ENCODE measurements around the gene SPACA7.

The SPACA7 gene

GRCh38 chr13:112376050-112376681 is at the start of gene SPACA7:
SPACA7 (plus strand) TSS chr13:112376355; CDS start chr13:112376386, 31 bp downstream.
- no peak for DNase-seq

GRCh38 chr13:112326821-112327370 is 49.3 kb upstream of the SPACA7 start:
- DNase-seq: no peak

DNA sequence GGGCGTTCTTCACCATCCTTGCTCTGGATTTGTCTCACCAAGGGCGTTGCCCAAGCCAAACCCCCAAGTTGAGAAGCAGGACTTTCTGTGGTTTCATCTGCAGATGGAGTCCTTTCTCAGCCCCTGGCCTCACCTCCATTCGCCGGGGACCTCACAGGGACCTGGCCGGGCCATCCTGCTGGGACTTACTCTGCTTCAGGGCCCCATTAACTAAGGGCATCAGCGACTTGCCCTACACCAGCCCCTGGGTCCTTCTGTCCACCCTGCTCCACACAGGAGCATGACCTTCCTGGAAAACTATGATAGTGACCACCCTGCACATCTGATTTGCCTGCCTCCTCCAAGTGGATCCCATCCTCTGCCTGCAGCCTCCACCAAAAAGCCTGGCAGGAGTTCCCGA is 47.2 kb upstream of the SPACA7 start:
- DNase-seq: no peak

DNA sequence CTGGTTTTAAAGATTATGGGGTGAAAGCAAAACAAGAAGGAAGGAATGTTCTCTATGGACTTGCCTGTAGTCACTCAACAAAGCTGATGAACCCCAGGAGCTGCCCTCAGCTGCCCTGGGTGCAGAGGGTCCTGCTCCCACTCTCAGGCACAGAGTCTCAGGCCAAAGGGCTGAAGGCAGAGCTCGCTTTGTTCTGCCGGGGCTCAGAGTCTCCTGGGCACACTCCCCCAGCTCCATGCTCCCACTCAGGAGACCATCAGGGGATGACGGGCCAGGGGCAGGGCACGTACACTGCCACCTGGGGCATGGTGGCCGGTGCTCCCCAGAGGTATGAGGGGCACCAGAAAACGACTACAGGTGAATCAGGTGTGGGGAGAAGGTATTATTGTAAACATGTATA is 46.8 kb upstream of the SPACA7 start:
- no peak for DNase-seq

- DNase-seq: no peak
Measured at GRCh38 chr13:112330066-112330465, 46.1 kb upstream of the SPACA7 start.

GRCh38 chr13:112330479-112331381 is 45.4 kb upstream of the SPACA7 start:
- DNase-seq: no peak

DNA sequence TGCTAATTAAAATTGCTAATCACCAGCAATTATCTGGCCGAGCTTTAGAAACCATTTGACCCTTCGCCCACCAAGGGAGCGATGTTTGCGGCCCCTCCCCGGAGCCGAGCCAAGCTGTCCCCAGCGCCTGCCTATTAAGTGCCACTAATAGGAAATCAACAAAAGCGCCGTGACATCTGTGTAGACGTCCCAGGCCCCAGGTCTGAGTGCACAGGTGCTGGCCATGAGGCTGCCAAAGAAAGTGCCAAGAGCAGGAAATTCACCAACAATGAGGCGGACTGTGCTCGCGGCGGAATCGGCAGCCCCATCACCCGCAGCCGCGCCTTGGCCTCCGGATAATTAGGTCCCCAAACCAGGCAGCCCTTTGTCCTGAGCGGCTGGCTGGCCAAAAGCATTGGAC is 44.5 kb upstream of the SPACA7 start:
- no peak for DNase-seq

DNA sequence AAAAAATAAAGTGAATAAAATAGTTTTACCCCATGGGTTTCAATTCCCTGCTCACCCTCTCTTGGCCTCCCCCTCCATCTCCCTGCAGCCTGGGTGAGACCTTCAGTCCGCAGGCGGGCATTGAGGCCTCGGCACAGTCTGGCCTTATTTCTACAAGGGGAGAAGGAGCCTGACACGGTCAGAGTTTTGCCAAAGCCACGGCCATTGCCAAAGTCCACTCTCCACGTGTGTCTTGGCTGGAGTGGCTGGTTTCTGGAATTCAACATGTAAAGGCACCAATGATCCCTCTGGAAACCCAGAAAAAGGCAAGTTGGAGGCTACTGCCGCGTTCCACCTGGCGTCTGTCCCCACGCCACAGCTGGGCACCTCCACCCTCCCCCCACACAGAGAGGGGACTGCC is 43.4 kb upstream of the SPACA7 start:
- DNase-seq: no peak

DNA sequence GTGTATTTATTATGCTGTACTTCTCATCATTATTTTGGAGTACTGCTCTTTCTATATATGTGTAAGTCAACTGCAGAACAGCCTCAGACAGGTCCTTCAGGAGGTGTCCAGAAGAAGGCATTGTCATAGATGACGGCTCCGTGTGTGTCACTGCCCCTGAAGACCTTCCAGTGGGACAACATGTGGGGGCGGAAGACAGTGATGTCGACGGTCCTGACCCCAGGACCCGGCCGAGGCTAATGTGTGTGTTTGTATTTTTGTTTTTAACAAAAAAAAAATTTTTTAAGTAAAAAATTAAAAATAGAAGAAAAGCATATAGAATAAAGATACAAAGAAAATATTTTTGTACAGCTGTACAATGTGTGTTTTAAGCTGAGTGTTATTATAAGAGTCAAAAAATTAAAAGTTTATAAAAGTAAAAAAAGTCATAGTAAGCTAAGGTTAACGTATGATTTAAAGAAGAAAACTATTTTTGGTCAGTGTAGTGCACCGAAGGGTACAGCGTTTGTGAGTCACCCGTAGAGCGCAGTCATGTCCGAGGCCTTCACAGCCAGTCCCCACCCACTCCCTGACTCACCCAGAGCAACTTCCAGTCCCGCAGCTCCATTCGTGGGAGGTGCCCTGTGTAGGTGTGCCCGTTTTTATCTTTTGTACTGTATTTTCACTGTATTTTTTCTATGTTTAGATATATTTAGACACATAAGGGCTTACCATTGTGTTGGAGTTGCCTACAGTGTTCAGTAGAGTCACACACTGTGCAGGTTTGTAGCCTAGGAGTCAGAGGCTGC is 42.2 kb upstream of the SPACA7 start:
- no peak for DNase-seq

DNA sequence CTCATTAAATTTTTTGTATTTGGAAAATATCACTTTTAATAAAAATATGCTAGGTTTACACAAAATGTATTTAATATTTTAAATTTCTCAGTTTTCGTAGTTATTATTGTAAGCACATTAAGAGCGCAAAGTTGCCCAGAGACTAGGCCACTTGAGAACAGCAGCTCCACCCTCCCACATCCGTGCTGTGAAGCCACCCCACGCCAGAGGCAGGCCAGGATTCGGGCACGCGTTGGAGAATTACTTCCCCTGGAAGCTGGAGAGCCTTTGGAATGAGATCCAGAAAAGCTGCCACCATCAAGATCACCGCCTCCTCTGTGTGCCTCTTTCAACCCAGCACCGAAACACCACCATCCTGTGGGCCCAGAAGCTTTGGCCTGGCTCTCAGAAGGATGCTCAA is 41.0 kb upstream of the SPACA7 start:
- no peak for DNase-seq

DNA sequence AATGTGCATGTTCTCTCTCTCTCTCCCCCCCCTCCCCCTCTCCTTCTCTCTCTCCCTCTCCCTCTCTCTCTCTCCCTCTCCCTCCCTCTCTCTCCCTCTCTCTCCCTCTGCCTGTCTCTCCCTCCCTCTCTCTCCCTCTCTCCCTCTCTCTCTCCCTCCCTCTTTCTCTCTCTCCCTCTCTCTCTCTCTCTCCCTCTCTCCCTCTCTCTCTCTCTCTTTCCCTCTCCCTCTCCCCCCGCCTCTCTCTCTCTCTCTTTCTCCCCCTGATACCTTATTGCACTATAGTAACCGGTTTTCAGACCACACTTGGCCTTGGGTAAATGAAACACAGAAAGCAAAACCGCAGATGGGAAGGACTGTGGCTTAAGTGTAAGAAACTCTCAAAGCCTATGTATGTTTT is 34.7 kb upstream of the SPACA7 start:
- DNase-seq: no peak

- no peak for DNase-seq
Measured at GRCh38 chr13:112341976-112342735, 34.0 kb upstream of the SPACA7 start.

DNA sequence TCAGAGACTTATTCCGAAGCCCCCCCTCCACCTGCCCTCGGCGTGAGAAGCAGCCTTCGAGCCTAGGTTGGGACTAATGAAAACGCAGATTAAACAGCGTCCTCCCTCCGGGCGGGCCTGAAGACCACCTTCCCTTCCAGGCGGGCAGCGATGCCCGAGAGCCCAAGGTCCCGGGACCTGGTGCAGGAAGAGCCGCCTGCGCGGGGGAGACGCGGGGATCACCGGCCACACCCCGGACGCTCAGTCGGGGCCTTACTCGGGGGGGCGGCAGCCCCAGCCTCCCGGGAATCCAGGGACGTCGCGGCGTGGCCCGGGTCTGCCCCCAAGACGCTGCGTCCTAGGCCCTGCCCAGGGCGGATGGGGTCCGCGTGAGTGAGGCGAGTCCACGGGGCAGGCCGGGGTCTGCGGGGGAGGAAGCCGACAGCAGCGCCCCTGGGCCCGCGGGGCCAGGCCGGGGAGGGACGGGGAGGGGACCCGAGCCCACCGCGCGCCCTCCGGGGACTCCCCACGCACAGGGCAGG is 33.3 kb upstream of the SPACA7 start:
- DNase-seq: no peak

DNA sequence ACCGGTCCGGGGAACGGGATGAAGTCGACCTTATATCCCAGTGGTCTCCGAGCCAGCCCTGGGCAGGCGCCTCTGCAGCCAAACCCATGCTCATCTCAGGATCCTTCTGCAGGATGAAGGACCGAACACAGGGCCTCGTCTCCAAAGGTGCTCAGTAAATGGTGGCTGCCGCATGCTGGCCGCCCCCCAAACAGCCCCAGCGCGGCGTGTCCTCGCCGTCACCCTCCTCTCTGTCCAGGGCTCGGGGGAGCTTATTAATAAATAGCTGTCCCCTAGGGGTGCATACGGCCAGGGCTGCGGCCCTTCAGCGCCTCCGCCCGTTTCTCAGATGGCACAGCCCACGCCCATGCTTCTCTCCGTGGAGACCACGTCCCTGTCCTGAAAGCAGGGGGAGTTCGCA is 32.6 kb upstream of the SPACA7 start:
- no peak for DNase-seq

GRCh38 chr13:112345826-112346172 is 30.4 kb upstream of the SPACA7 start:
- DNase-seq: no peak

DNA sequence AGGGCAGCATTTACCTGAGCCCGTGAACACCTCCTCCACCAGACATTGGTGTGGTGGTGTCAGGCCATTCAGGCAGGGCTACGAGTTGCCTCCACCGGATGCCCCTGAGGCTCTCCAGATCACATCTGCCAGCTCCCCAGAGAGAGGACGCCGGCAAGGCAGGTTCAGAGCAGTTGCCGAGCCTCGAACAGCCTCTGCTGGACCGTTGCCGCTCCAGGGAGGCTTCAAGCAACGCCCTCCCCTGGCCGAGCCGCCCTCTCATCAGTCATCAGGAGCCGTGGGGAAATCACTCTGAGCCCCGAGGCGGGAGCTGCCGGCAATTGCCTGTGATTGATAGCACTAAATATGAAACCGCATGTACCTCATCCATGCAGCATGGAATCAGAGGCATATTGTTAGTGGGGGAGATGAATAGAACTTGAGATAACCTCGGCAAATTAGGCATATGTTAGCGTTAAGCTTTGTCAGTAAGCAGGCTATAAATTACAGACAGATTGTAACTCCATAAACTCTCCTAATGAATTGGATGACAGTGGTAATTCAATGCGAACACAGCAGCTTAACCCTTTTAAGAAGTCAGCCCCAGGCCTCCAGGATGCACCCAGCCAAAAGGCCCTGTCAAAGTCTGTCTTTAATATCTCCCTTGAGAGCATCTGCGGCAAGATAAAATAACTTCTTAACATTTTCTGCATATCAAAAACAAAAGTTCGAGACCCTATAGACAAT is 29.8 kb upstream of the SPACA7 start:
- DNase-seq: peak; percentile 75

- no peak for DNase-seq
Measured at GRCh38 chr13:112346899-112347229, 29.3 kb upstream of the SPACA7 start.

DNA sequence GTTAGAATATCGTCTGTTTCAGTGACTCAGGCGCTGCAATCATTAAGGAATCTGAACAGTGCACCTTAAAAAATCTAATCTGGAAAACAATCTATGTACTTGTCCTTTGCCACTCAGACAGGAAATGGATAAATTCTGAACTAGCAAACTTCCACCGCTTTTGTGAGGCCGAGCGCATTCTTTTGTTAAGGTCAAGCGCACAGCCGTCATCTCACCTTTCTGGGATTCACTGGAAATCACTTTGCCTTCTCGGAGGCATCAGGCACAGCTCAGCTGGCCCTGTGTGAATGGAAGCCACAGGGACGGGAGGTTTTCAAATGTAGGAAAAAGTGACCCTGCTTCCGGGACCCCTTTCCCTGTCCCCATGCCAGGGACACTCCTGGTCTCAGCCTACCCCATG is 28.2 kb upstream of the SPACA7 start:
- DNase-seq: no peak

GRCh38 chr13:112348642-112349345 is 27.4 kb upstream of the SPACA7 start:
- no peak for DNase-seq

DNA sequence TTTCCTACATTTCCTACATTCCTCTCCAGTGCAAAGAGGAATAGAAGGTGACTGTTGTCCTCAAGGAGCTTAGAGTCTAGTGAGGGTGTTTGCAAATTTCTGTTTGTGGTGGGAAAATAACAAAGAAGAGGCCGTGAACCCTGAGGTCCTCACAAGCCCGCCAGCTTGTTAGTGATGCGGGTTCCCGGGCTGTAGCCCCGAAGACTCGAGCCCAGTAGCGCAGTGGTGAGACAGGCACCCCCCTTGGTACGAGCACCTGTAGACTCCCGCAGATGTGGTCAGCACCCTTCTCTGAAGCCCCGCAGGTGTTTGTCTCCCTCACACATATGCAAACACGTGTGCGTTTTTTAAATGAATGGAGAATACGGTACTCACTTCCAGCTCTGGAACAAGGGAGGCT is 26.5 kb upstream of the SPACA7 start:
- DNase-seq: no peak

GRCh38 chr13:112350300-112350699 is 25.9 kb upstream of the SPACA7 start:
- DNase-seq: no peak
